HL-60 (cell line): ENCODE data around the gene COBL.

Experiments
- GABPA ChIP-seq: IDR thresholded peaks from 2 replicates; pipeline ENCODE4 v1.6.1; 2012; ENCODE audit warnings: low read depth
- POLR2AphosphoS5 ChIP-seq: IDR thresholded peaks from 2 replicates; pipeline ENCODE4 v1.6.1; 2012; ENCODE audit warnings: low read depth
- TF ChIP-seq, protein P1 (sequence below): IDR thresholded peaks from 2 replicates; pipeline ENCODE4 v1.6.1; 2012; ENCODE audit warnings: low read depth; ENCODE audit not compliant: insufficient replicate concordance
- TF ChIP-seq, protein P2 (sequence below): IDR thresholded peaks from one replicate; pipeline ENCODE4 v1.5.1; 2011; ENCODE audit warnings: low read length, control low read depth, inconsistent platforms; ENCODE audit not compliant: insufficient read depth

DNA sequence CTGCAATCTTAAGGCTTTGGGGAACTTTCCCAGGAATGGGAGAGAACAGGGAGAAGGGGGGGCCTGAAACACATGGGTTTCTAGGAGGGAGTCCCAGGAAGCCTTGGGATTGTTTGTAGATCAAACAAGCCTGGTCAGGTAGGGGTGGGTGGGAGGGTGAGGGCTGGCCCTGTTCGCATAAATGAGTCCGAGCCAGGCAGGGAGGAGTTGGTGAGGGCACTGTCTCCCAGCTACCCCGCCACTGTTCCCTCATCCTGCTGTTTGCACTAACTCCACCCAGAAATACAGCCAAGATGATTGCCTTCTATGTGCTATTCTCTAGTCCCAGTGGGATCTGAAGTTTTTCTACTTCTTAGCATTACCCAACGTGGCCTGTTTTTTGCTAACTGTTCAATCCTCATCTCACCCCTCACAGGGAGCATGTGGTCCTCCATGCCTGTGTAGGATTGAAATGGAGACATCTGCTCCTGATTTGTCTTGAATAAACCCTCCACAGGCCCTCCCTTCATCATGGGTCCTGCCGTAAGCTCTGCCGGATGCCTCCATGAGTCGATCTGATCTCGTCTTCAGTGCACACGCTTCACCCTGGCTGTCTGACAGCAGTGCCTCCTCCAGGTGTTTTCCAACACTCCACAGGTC is 257.0 kb downstream of the COBL start:
- TF ChIP-seq, protein P1, sequence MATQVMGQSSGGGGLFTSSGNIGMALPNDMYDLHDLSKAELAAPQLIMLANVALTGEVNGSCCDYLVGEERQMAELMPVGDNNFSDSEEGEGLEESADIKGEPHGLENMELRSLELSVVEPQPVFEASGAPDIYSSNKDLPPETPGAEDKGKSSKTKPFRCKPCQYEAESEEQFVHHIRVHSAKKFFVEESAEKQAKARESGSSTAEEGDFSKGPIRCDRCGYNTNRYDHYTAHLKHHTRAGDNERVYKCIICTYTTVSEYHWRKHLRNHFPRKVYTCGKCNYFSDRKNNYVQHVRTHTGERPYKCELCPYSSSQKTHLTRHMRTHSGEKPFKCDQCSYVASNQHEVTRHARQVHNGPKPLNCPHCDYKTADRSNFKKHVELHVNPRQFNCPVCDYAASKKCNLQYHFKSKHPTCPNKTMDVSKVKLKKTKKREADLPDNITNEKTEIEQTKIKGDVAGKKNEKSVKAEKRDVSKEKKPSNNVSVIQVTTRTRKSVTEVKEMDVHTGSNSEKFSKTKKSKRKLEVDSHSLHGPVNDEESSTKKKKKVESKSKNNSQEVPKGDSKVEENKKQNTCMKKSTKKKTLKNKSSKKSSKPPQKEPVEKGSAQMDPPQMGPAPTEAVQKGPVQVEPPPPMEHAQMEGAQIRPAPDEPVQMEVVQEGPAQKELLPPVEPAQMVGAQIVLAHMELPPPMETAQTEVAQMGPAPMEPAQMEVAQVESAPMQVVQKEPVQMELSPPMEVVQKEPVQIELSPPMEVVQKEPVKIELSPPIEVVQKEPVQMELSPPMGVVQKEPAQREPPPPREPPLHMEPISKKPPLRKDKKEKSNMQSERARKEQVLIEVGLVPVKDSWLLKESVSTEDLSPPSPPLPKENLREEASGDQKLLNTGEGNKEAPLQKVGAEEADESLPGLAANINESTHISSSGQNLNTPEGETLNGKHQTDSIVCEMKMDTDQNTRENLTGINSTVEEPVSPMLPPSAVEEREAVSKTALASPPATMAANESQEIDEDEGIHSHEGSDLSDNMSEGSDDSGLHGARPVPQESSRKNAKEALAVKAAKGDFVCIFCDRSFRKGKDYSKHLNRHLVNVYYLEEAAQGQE, result no peak
- TF ChIP-seq, protein P2, sequence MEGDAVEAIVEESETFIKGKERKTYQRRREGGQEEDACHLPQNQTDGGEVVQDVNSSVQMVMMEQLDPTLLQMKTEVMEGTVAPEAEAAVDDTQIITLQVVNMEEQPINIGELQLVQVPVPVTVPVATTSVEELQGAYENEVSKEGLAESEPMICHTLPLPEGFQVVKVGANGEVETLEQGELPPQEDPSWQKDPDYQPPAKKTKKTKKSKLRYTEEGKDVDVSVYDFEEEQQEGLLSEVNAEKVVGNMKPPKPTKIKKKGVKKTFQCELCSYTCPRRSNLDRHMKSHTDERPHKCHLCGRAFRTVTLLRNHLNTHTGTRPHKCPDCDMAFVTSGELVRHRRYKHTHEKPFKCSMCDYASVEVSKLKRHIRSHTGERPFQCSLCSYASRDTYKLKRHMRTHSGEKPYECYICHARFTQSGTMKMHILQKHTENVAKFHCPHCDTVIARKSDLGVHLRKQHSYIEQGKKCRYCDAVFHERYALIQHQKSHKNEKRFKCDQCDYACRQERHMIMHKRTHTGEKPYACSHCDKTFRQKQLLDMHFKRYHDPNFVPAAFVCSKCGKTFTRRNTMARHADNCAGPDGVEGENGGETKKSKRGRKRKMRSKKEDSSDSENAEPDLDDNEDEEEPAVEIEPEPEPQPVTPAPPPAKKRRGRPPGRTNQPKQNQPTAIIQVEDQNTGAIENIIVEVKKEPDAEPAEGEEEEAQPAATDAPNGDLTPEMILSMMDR, result no peak
- TF ChIP-seq GABPA, result no peak
- TF ChIP-seq POLR2AphosphoS5, result no peak
